BJ (cell line): ENCODE data around the gene TRAP1. TPM values are rescaled to one million over a fixed set of nuclear protein-coding genes. Genes with fewer than 3 reads are reported as not detected.
"Not testable (repeated sequence)": the region's sequence is repeated elsewhere in the genome, so short reads cannot be mapped to it uniquely, and the experiment has no call there.

ENCODE experiments used
- CTCF ChIA-PET: fragments of 350-600 bp; formaldehyde crosslinking; extraction: SDS; loops from one replicate; lab custom pipeline; 2021; ENCODE audit warnings: antibody characterized with exemption, inconsistent platforms; lab: Yijun Ruan, JAX
- POLR2A ChIA-PET: fragments of 300-600 bp; sonication (Branson Sonifier 250); formaldehyde crosslinking; extraction: SDS; loops from one replicate; lab custom pipeline; 2021; ENCODE audit warnings: antibody characterized with exemption; lab: Charles Lee
- DNase-seq: peaks from one replicate; pipeline ENCODE4 v3.0.0-alpha.2; 2011; ENCODE audit warnings: low read depth
- H3K27me3 ChIP-seq: 2 replicates; pipeline ENCODE4 v1.6.0; 2011; ENCODE audit warnings: low read length; ENCODE audit not compliant: control insufficient read depth, insufficient read depth
- H3K36me3 ChIP-seq: 2 replicates; pipeline ENCODE4 v1.5.1; 2011; ENCODE audit warnings: low read length; ENCODE audit not compliant: control insufficient read depth, insufficient read depth
- H3K4me3 ChIP-seq: 2 replicates; pipeline ENCODE4 v1.5.1; 2011; ENCODE audit warnings: low read depth, mild to moderate bottlenecking, control low read depth, low read length
- CTCF ChIP-seq: IDR thresholded peaks from 2 replicates; pipeline ENCODE4 v1.5.1; 2011; ENCODE audit warnings: low read depth, mild to moderate bottlenecking, control low read depth, inconsistent platforms, low read length, moderate library complexity; ENCODE audit not compliant: insufficient read depth
- polyA plus RNA-seq: library from polyadenylated mRNA; depleted of rRNA; stranded (reverse); fragments of >200 nt; gene quantifications from 2 replicates; pipeline ENCODE4 v1.2.3, GENCODE V29; 2011; rRNA removed

Gene TRAP1
- polyA plus RNA-seq, 1 experiment, result 112 TPM

GRCh38 chr16:3610698-3611145, 106.6 kb downstream of the TRAP1 start:
- H3K27me3 ChIP-seq, result no peaks in the 10 kb centered on the region
- CTCF ChIA-PET, result no interaction called here
- POLR2A ChIA-PET, result no interaction called here
- H3K36me3 ChIP-seq, result no peaks in the 10 kb centered on the region
- peak overlapping the region; percentile 95 for H3K4me3 ChIP-seq
- DNase-seq, result no peak
- no peak for TF ChIP-seq CTCF

GRCh38 chr16:3609895-3610697, 107.2 kb downstream of the TRAP1 start:
- no peak for DNase-seq
- TF ChIP-seq CTCF, result no peak
- Histone ChIP-seq H3K27me3 (no peaks in the 10 kb centered on the region), H3K4me3 (no peak overlapping the region; the same call in 1 of the 2 replicates), H3K36me3 (no peaks in the 10 kb centered on the region)
- ChIA-PET POLR2A (no interaction called here), CTCF (no interaction called here)

GRCh38 chr16:3608976-3609375, 108.3 kb downstream of the TRAP1 start:
- H3K36me3 ChIP-seq, H3K27me3 ChIP-seq, POLR2A ChIA-PET, H3K4me3 ChIP-seq, DNase-seq: not testable (repeated sequence)
- CTCF ChIA-PET, result interaction anchor here (0.6 kb wide), 1 partner anchor 9 kb away, joined by 3 read pairs; no protein-coding TSS in a partner anchor

GRCh38 chr16:3608069-3608468, 109.3 kb downstream of the TRAP1 start:
- no peak overlapping the region for H3K4me3 ChIP-seq
- no peak for TF ChIP-seq CTCF
- no peaks in the 10 kb centered on the region for H3K36me3 ChIP-seq
- no peaks in the 10 kb centered on the region for H3K27me3 ChIP-seq
- DNase-seq, result no peak
- POLR2A ChIA-PET, result no interaction called here
- CTCF ChIA-PET, result no interaction called here

Other genes with a start within 250 kb of the TRAP1 start
- not detected in 2 replicates for gene C16orf90, start 222.0 kb downstream of the TRAP1 start, polyA plus RNA-seq
- gene CLUAP1, start 216.5 kb downstream of the TRAP1 start, polyA plus RNA-seq, result 14.7 and 27.0 TPM in 2 replicates
- gene NLRC3, start 140.1 kb downstream of the TRAP1 start, polyA plus RNA-seq, result not detected in 2 replicates
- 0.92 and 0.97 TPM in 2 replicates for gene SLX4, start 105.9 kb downstream of the TRAP1 start, polyA plus RNA-seq
- 6.4 and 10.9 TPM in 2 replicates for gene DNASE1, start 62.8 kb downstream of the TRAP1 start, polyA plus RNA-seq
- gene CREBBP, start 163.2 kb upstream of the TRAP1 start, polyA plus RNA-seq, result 6.0 and 6.6 TPM in 2 replicates